Lung (tissue), 12 donors: ENCODE measurements around the gene P2RY2. TPM values are rescaled to one million over a fixed set of nuclear protein-coding genes. Genes with fewer than 3 reads are reported as not detected.

Experiments used
- ATAC-seq: fragments of 200-7000 bp; cut with Tn5 transposase; one replicate; pipeline ENCODE4 v1.9.1; 2020; ENCODE audit warnings: moderate number of reproducible peaks; ENCODE audit not compliant: insufficient read depth, low FRiP score
- DNase-seq, 3 donors: peaks; one replicate each; pipeline ENCODE4 v3.0.0-alpha.2; 2013 to 2017
- H3K27ac ChIP-seq, 2 donors: one replicate each; pipeline ENCODE4 v1.5.1; 2013; ENCODE audit warnings: mild to moderate bottlenecking in 2 of 2, moderate library complexity in 2 of 2, control low read depth in 1 of 2, inconsistent platforms in 1 of 2, low read depth in 1 of 2, low read length in 1 of 2
- H3K27me3 ChIP-seq, 3 donors: one replicate each; pipeline ENCODE4 v1.5.1; 2013; ENCODE audit warnings: low read length in 2 of 3; ENCODE audit not compliant: control insufficient read depth in 3 of 3, insufficient read depth in 3 of 3
- H3K36me3 ChIP-seq, 4 donors: one replicate each; pipeline ENCODE4 v1.5.1; 2013; ENCODE audit warnings: low read length in 4 of 4, mild to moderate bottlenecking in 1 of 4, moderate library complexity in 1 of 4; ENCODE audit not compliant: control insufficient read depth in 4 of 4, insufficient read depth in 4 of 4
- H3K4me1 ChIP-seq, 5 donors: one replicate each; pipeline ENCODE4 v1.5.1; 2013; ENCODE audit warnings: low read length in 5 of 5, mild to moderate bottlenecking in 2 of 5, moderate library complexity in 1 of 5; ENCODE audit not compliant: control insufficient read depth in 5 of 5, insufficient read depth in 5 of 5
- H3K4me3 ChIP-seq: one replicate; pipeline ENCODE4 v1.5.1; 2013; ENCODE audit warnings: mild to moderate bottlenecking, control low read depth, moderate library complexity
- H3K9ac ChIP-seq, 2 donors: one replicate each; pipeline ENCODE4 v1.5.1; 2013; ENCODE audit warnings: low read length in 2 of 2, control low read depth in 1 of 2; ENCODE audit not compliant: insufficient read depth in 1 of 2
- H3K9me3 ChIP-seq, 4 donors: one replicate each; pipeline ENCODE4 v1.5.1; 2013; ENCODE audit warnings: low read length in 3 of 4, mild to moderate bottlenecking in 1 of 4, moderate library complexity in 1 of 4; ENCODE audit not compliant: control insufficient read depth in 4 of 4, insufficient read depth in 3 of 4
- CTCF ChIP-seq: IDR thresholded peaks from 2 replicates; pipeline ENCODE4 v1.5.1; 2012; ENCODE audit warnings: mild to moderate bottlenecking; ENCODE audit errors: control extremely low read depth, extremely low read depth
- WGBS, 2 donors: extraction: QIAGEN DNeasy Blood & Tissue Kit; methylation state at CpG; one replicate each; pipeline ENCODE4 v1.1.7; 2013; 5-methylcytosine and 5-hydroxymethylcytosine counted together
- polyA plus RNA-seq, 2 donors: library from polyadenylated mRNA; stranded (reverse); fragments of 200-250 nt; gene quantifications; one replicate each; pipeline ENCODE4 v1.2.1, GENCODE V29; 2013
- total RNA-seq, 2 donors: library from RNA; depleted of rRNA in 1 of 2; stranded (reverse); fragments of >200 nt in 1 of 2; gene quantifications; one replicate each; pipeline ENCODE4 v1.2.1, GENCODE V29; 2014 to 2021
- donor health status: control.
- donor health status: control.
- donor health status: Bipolar disorder and iron deficiency.
- donor health status: healthy.
- donor health status: DM: yes; HTN: yes; CAD: no.

P2RY2 gene
- total and polyA plus RNA-seq, 4 donors, result 3.1 to 13.0 (median 6.5) TPM

- no peak overlapping the region for H3K9ac ChIP-seq
- H3K9me3 ChIP-seq, result peaks cover 0 to 3% (median 0%) of the 10 kb centered on the region in 4 donors
- ATAC-seq (no peak), DNase-seq (no peak)
- H3K27ac ChIP-seq, result peak overlapping the region in 1 of 2 donors; percentile 46
- no peak overlapping the region for H3K4me3 ChIP-seq
- H3K36me3 ChIP-seq, result no peaks in the 10 kb centered on the region
- TF ChIP-seq CTCF, result no peak
- peaks cover 0 to 14% (median 8%) of the 10 kb centered on the region in 5 donors for H3K4me1 ChIP-seq
- 96% methylated on average over 4 of the region's 4 CpGs for WGBS, 2 donors
- H3K27me3 ChIP-seq, result no peaks in the 10 kb centered on the region
These were observed 18.6 kb upstream of the P2RY2 start for GRCh38 chr11:73199446-73199845.

DNA sequence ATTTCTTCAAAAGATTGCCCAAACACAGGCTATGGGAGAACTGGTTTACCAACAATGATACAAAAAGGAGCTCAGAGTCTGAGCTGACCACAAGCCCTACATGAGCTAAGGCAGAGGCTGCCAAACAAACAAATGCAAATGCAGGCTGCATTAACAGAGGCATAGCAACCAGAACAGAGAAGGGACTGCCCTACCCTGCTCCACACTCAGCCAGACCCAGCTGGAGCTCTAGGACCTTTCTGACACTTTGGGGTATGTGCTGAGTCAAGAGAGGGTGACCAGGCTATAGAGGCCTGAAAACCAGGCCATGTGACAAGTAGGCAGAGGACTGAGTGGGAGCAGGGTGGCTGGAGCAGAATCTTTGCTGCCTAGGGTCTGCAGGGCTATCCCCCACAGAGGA lies 17.8 kb upstream of the P2RY2 start:
- Histone ChIP-seq H3K9me3 (peaks cover 0 to 3% (median 0%) of the 10 kb centered on the region in 4 donors), H3K36me3 (no peaks in the 10 kb centered on the region), H3K4me3 (no peak overlapping the region), H3K27ac (peak overlapping the region in 1 of 2 donors; percentile 82), H3K4me1 (peaks cover 0 to 14% (median 8%) of the 10 kb centered on the region in 5 donors), H3K9ac (peak overlapping the region in 1 of 2 donors; percentile 20), H3K27me3 (no peaks in the 10 kb centered on the region)
- TF ChIP-seq CTCF, result no peak
- DNase-seq, result no peak
- no peak for ATAC-seq

GRCh38 chr11:73201249-73201648 lies 16.8 kb upstream of the P2RY2 start:
- ATAC-seq, result peak; percentile 65

More at GRCh38 chr11:73201249-73201648, 16.8 kb upstream of the P2RY2 start:
- peaks cover 0 to 3% (median 0%) of the 10 kb centered on the region in 4 donors for H3K9me3 ChIP-seq
- H3K27me3 ChIP-seq, result no peaks in the 10 kb centered on the region
- no peak overlapping the region for H3K9ac ChIP-seq
- H3K4me3 ChIP-seq, result no peak overlapping the region
- H3K27ac ChIP-seq, result peak overlapping the region in 1 of 2 donors; percentile 87
- H3K4me1 ChIP-seq, result peaks cover 0 to 14% (median 8%) of the 10 kb centered on the region in 5 donors
- TF ChIP-seq CTCF, result no peak
- 53 to 64% methylated on average over 6 of the region's 6 CpGs for WGBS, 2 donors
- no peaks in the 10 kb centered on the region for H3K36me3 ChIP-seq
- peak; percentile 45 to 76 (median 57) for DNase-seq
